Kidney epithelial cell (primary cell): Measurements from ENCODE around the gene IFNG-AS1. TPM values are rescaled to one million over a fixed set of nuclear protein-coding genes. Genes with fewer than 3 reads are reported as not detected.

Source experiments
- total RNA-seq: library from RNA; depleted of rRNA; stranded (reverse); fragments of >200 nt; gene quantifications from 2 replicates; pipeline ENCODE4 v1.2.3, GENCODE V29; 2015

Gene IFNG-AS1
- total RNA-seq, 1 donor from 2014 or later: not detected

Other genes with a start within 250 kb of the IFNG-AS1 start
- gene IFNG, start 170.3 kb downstream of the IFNG-AS1 start, total RNA-seq: not detected in 2 replicates
- not detected in 2 replicates for gene IL26, start 236.4 kb downstream of the IFNG-AS1 start, total RNA-seq